PFSK-1 (cell line): Measurements from ENCODE around the gene PFDN1.

Source experiments
- FOXP2 ChIP-seq: optimal IDR thresholded peaks from 2 replicates; pipeline ENCODE3; 2011; ENCODE audit warnings: borderline replicate concordance, control low read depth, inconsistent platforms; ENCODE audit not compliant: insufficient read depth; ENCODE audit errors: extremely low read length, extremely low read depth
- POLR2AphosphoS5 ChIP-seq: IDR thresholded peaks from 2 replicates; pipeline ENCODE4 v1.6.1; 2012; ENCODE audit warnings: low read depth, mild to moderate bottlenecking, control low read depth, low read length, moderate library complexity
- REST ChIP-seq, 2 experiments: IDR thresholded peaks; 2 replicates each; pipeline versions ENCODE4 v1.6.1 to v1.8.0; 2011 to 2012; ENCODE audit warnings: low read depth in 2 of 2, low read length in 2 of 2, control low read depth in 1 of 2, inconsistent platforms in 1 of 2, mild to moderate bottlenecking in 1 of 2, moderate library complexity in 1 of 2; ENCODE audit not compliant: insufficient read depth in 1 of 2
- TAF1 ChIP-seq: IDR thresholded peaks from 2 replicates; pipeline ENCODE4 v1.6.1; 2012; ENCODE audit warnings: low read length, control low read depth, borderline replicate concordance; ENCODE audit not compliant: insufficient read depth

- TF ChIP-seq POLR2AphosphoS5 (no peak), REST (IDR thresholded peaks at IDR 0.05; ENCODE audit: insufficient read depth in 1 of 2, low read depth in 2 of 2, low read length in 2 of 2) (no peak), TAF1 (no peak), FOXP2 (no peak)
These were observed 72.5 kb downstream of the PFDN1 start for GRCh38 chr5:140230373-140230772.
